Smooth muscle cell (in vitro differentiated cells): Measurements from ENCODE around the gene ETFRF1. TPM values are rescaled to one million over a fixed set of nuclear protein-coding genes. Genes with fewer than 3 reads are reported as not detected.

ENCODE experiments used
- DNase-seq: peaks from one replicate; lab custom pipeline; 2025; ENCODE audit not compliant: unreplicated experiment; lab: John Stamatoyannopoulos, UW
- H2AFZ ChIP-seq: fragments of 200-600 bp; sonication (generic); 2 replicates; pipeline ENCODE4 v1.6.0; 2016; ENCODE audit warnings: antibody characterized with exemption, low read depth, mild to moderate bottlenecking
- H3F3A ChIP-seq: fragments of 200-600 bp; sonication (generic); 2 replicates; pipeline ENCODE4 v1.6.0; 2017; ENCODE audit warnings: antibody characterized with exemption, low read depth
- H3K27ac ChIP-seq: fragments of 200-600 bp; sonication (generic); 2 replicates; pipeline ENCODE4 v1.5.1; 2016; ENCODE audit warnings: low read depth, mild to moderate bottlenecking
- H3K27me3 ChIP-seq: fragments of 200-600 bp; sonication (generic); 2 replicates; pipeline ENCODE4 v1.6.1; 2016; ENCODE audit warnings: low read depth, mild to moderate bottlenecking
- H3K36me3 ChIP-seq: fragments of 200-600 bp; sonication (generic); 2 replicates; pipeline ENCODE4 v1.5.1; 2016; ENCODE audit warnings: low read depth
- H3K4me1 ChIP-seq: fragments of 200-600 bp; sonication (generic); 2 replicates; pipeline ENCODE4 v1.5.1; 2016; ENCODE audit warnings: low read depth
- H3K4me2 ChIP-seq: fragments of 200-600 bp; sonication (generic); 2 replicates; pipeline ENCODE4 v1.6.0; 2016; ENCODE audit warnings: mild to moderate bottlenecking
- H3K4me3 ChIP-seq: fragments of 200-600 bp; sonication (generic); 2 replicates; pipeline ENCODE4 v1.5.1; 2016; ENCODE audit warnings: mild to moderate bottlenecking
- H3K79me2 ChIP-seq: fragments of 200-600 bp; sonication (generic); 2 replicates; pipeline ENCODE4 v1.6.0; 2016; ENCODE audit warnings: low read depth, mild to moderate bottlenecking
- H3K9ac ChIP-seq: fragments of 200-600 bp; sonication (generic); 2 replicates; pipeline ENCODE4 v1.6.0; 2016; ENCODE audit warnings: low read depth
- H3K9me3 ChIP-seq: fragments of 200-600 bp; sonication (generic); replicated peaks from 2 replicates; pipeline ENCODE4 v1.5.1; 2016; ENCODE audit warnings: low read depth
- H4K20me1 ChIP-seq: fragments of 200-600 bp; sonication (generic); 2 replicates; pipeline ENCODE4 v1.6.0; 2016; ENCODE audit warnings: low read depth
- CTCF ChIP-seq: fragments of 200-600 bp; sonication (generic); IDR thresholded peaks from 2 replicates; pipeline ENCODE4 v1.5.1; 2017; ENCODE audit warnings: borderline replicate concordance, mild to moderate bottlenecking, antibody characterized with exemption; ENCODE audit not compliant: insufficient read depth, poor library complexity, severe bottlenecking
- WGBS: methylation state at CpG from one replicate; pipeline ENCODE4 v1.1.7; 2016; ENCODE audit warnings: low lambda C conversion rate; 5-methylcytosine and 5-hydroxymethylcytosine counted together
- polyA plus RNA-seq: library from polyadenylated mRNA; unstranded; fragments of >200 nt; fragmentation: Nextera tagmentation; extraction: Ambion mirVana; gene quantifications from 2 replicates; pipeline ENCODE4 v1.2.1, GENCODE V29; 2016
- total RNA-seq: library from RNA; depleted of rRNA; stranded (reverse); fragments of >200 nt; gene quantifications from 2 replicates; pipeline ENCODE4 v1.2.3, GENCODE V29; 2014

ETFRF1 gene
- total and polyA plus RNA-seq, 2 experiments from 2014 or later = 11.2 to 20.4 TPM

DNA sequence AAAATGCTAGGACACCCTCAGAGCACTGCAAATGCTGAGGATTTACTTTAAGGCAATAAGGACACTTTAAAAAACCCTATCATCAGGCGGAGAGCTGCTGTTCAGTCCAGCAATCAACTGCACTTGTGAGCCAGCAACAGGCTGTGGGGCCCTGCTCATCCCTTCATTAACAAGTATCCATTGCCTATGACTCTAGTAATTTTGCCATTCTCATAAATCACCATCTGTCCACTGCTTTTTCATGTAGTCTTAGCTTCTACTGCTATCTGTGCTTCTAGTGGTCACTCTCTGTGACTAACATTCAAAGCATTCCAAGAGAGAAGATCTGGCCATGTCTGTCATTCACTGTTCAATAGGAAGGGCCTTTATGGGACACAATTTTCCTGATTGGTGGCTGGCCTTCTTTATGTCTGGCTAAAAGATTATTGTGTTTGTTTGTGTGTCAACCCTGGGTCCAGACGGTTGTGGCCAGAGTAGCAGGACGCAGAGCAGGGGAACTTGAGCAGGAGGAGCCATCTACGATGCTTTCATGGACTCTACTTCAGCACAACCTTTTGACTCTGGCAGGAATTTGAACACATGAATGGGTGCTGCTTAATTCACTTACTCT, 59.3 kb downstream of the ETFRF1 start:
- Histone ChIP-seq H3K27me3 (no peaks in the 10 kb centered on the region), H3K79me2 (peaks cover 10% of the 10 kb centered on the region), H3K4me3 (no peak overlapping the region), H2AFZ (peak overlapping the region; percentile 36), H3K9ac (no peak overlapping the region), H3K4me2 (peak overlapping the region; percentile 14), H3K27ac (peak overlapping the region; percentile 9), H3K36me3 (no peaks in the 10 kb centered on the region), H4K20me1 (peaks cover 5% of the 10 kb centered on the region), H3F3A (peaks cover 24% of the 10 kb centered on the region), H3K4me1 (peaks cover 6% of the 10 kb centered on the region), H3K9me3 (no peaks in the 10 kb centered on the region)
- WGBS = 21% methylated on average over 4 of the region's 4 CpGs
- no peak for TF ChIP-seq CTCF
- no peak for DNase-seq

Other genes with a start within 250 kb of the ETFRF1 start
- gene BCAT1, start 246.1 kb upstream of the ETFRF1 start, total RNA-seq = 174 and 200 TPM in 2 replicates
- gene BCAT1, start 246.1 kb upstream of the ETFRF1 start, polyA plus RNA-seq = 57.4 and 78.2 TPM in 2 replicates
- not detected in 2 replicates for gene DNAI7, start 77 bp upstream of the ETFRF1 start, total RNA-seq
- not detected in 2 replicates for gene DNAI7, start 77 bp upstream of the ETFRF1 start, polyA plus RNA-seq
- gene KRAS, start 55.7 kb downstream of the ETFRF1 start, total RNA-seq = 16.2 and 17.1 TPM in 2 replicates
- gene KRAS, start 55.7 kb downstream of the ETFRF1 start, polyA plus RNA-seq = 15.5 and 37.0 TPM in 2 replicates